ENCODE data around the gene ZFAND4.
"Not testable (repeated sequence)": the region's sequence is repeated elsewhere in the genome, so short reads cannot be mapped to it uniquely, and the experiment has no call there.

- not testable (repeated sequence) for TF ChIP-seq SUZ12 (IDR thresholded peaks at IDR 0.05; ENCODE audit: extremely low read depth, insufficient read depth, insufficient read length); YY1 (IDR thresholded peaks at IDR 0.05; ENCODE audit: insufficient read depth, insufficient read length)
These were observed 71.2 kb downstream of the ZFAND4 start for GRCh38 chr10:45601254-45601930.

Data from NT2/D1 (cell line).